Astrocyte (in vitro differentiated cells and primary cell): ENCODE measurements around the gene TMEM52B.

Experiments
- EZH2 ChIP-seq: IDR thresholded peaks from 2 replicates; pipeline ENCODE4 v1.6.1; 2012; ENCODE audit warnings: mild to moderate bottlenecking, low read length, inconsistent platforms; ENCODE audit not compliant: insufficient read depth
- TF ChIP-seq, protein P1 (sequence below): IDR thresholded peaks from 2 replicates; pipeline ENCODE4 v1.5.1; 2011; ENCODE audit warnings: low read depth, mild to moderate bottlenecking, inconsistent platforms, low read length, moderate library complexity; ENCODE audit not compliant: insufficient read depth

DNA sequence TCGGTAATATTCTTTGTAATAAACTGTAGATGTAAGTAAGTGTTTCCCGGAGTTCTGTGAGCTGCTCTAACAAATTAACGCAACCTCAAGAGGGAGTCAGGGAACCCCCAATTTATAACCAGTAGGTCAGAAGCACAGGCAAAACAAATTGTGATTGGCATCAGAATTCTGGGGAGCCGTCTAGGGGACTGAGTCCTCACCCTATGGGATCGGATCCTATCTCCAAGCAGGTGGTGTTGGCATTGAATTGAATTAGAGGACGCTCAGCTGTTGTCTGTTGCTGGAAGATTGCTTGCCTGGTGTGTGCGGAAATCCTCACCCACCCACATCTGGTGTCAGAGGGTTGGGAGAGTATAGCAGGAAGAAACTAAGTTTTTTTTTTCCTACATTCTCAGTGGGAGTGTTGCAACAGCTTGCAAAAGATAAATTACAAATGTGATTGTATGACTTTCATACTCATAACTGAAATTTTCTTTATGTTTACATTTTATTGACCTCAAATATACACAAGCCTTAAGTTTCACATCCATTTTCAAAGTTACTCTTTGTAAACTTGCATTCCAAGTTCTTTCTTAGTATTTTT is 5.5 kb downstream of the TMEM52B start:
- TF ChIP-seq, protein P1, sequence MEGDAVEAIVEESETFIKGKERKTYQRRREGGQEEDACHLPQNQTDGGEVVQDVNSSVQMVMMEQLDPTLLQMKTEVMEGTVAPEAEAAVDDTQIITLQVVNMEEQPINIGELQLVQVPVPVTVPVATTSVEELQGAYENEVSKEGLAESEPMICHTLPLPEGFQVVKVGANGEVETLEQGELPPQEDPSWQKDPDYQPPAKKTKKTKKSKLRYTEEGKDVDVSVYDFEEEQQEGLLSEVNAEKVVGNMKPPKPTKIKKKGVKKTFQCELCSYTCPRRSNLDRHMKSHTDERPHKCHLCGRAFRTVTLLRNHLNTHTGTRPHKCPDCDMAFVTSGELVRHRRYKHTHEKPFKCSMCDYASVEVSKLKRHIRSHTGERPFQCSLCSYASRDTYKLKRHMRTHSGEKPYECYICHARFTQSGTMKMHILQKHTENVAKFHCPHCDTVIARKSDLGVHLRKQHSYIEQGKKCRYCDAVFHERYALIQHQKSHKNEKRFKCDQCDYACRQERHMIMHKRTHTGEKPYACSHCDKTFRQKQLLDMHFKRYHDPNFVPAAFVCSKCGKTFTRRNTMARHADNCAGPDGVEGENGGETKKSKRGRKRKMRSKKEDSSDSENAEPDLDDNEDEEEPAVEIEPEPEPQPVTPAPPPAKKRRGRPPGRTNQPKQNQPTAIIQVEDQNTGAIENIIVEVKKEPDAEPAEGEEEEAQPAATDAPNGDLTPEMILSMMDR: no peak
- no peak for TF ChIP-seq EZH2
